Measurements from ENCODE around the gene ST8SIA4. TPM values are rescaled to one million over a fixed set of nuclear protein-coding genes. Genes with fewer than 3 reads are reported as not detected.

The ST8SIA4 gene
- total RNA-seq, 4 donors from 2014 or later: 0.93 to 4.5 (median 1.3) TPM

DNA sequence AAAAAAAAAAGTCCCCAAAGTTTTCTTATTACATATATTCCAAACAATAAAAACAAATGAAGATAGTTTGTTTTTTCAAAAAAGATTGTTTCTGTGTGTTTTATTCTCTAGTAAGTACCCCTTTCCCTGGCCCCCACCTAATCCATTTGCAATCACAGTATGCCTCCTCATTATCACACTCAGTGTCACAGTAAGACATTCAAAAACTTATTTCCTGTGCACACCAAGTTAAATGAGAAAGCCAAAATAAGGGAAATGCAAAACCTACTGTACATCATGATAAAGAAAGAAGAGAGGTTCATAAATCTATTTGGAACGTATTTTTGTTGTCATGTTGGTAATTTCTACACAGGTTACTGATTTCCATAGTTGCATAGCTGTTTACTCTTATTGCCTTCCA lies 62.3 kb downstream of the ST8SIA4 start:
- ATAC-seq (no peak), DNase-seq (no peak)
- no peaks in the 10 kb centered on the region for H3K27me3 ChIP-seq
- in situ Hi-C loops (cut with MboI; ENCODE audit: low sequenced_read_pairs in 4 of 4): no loop called here
- no peak overlapping the region for H3K4me3 ChIP-seq
- intact Hi-C loops (cut with DNase I; ENCODE audit: low total_unique reads): no loop called here
- H3K27ac ChIP-seq: peak overlapping the region in 2 of 4 donors; percentile 47 to 65
- H3K9me3 ChIP-seq: no peaks in the 10 kb centered on the region
- TF ChIP-seq, protein P1, sequence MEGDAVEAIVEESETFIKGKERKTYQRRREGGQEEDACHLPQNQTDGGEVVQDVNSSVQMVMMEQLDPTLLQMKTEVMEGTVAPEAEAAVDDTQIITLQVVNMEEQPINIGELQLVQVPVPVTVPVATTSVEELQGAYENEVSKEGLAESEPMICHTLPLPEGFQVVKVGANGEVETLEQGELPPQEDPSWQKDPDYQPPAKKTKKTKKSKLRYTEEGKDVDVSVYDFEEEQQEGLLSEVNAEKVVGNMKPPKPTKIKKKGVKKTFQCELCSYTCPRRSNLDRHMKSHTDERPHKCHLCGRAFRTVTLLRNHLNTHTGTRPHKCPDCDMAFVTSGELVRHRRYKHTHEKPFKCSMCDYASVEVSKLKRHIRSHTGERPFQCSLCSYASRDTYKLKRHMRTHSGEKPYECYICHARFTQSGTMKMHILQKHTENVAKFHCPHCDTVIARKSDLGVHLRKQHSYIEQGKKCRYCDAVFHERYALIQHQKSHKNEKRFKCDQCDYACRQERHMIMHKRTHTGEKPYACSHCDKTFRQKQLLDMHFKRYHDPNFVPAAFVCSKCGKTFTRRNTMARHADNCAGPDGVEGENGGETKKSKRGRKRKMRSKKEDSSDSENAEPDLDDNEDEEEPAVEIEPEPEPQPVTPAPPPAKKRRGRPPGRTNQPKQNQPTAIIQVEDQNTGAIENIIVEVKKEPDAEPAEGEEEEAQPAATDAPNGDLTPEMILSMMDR (IDR thresholded peaks at IDR 0.05 in 4 of 5, conservative IDR thresholded peaks at IDR 0.05 in 1 of 5): no peak
- no peak for TF ChIP-seq POLR2A (IDR thresholded peaks at IDR 0.05)
- H3K4me1 ChIP-seq: no peaks in the 10 kb centered on the region
- no peaks in the 10 kb centered on the region for H3K36me3 ChIP-seq

GRCh38 chr5:100840370-100840769 lies 62.7 kb downstream of the ST8SIA4 start:
- ATAC-seq (no peak), DNase-seq (no peak)
- TF ChIP-seq POLR2A (IDR thresholded peaks at IDR 0.05): no peak
- TF ChIP-seq, protein P1 (IDR thresholded peaks at IDR 0.05 in 4 of 5, conservative IDR thresholded peaks at IDR 0.05 in 1 of 5): no peak
- Histone ChIP-seq H3K9me3 (no peaks in the 10 kb centered on the region), H3K4me3 (no peak overlapping the region), H3K27me3 (no peaks in the 10 kb centered on the region), H3K27ac (peak overlapping the region in 2 of 4 donors; percentile 47 to 65), H3K36me3 (no peaks in the 10 kb centered on the region), H3K4me1 (no peaks in the 10 kb centered on the region)
- intact Hi-C loops (cut with DNase I; ENCODE audit: low total_unique reads): no loop called here
- in situ Hi-C loops (cut with MboI; ENCODE audit: low sequenced_read_pairs in 4 of 4): no loop called here

GRCh38 chr5:100838048-100838473 lies 65.0 kb downstream of the ST8SIA4 start:
- DNase-seq (no peak), ATAC-seq (no peak)
- in situ Hi-C loops (cut with MboI; ENCODE audit: low sequenced_read_pairs in 4 of 4) (no loop called here), intact Hi-C loops (cut with DNase I; ENCODE audit: low total_unique reads) (no loop called here)
- Histone ChIP-seq H3K36me3 (no peaks in the 10 kb centered on the region), H3K4me1 (no peaks in the 10 kb centered on the region), H3K27me3 (no peaks in the 10 kb centered on the region), H3K4me3 (no peak overlapping the region), H3K9me3 (no peaks in the 10 kb centered on the region), H3K27ac (no peak overlapping the region)
- TF ChIP-seq POLR2A (IDR thresholded peaks at IDR 0.05): no peak
- TF ChIP-seq, protein P1 (IDR thresholded peaks at IDR 0.05 in 4 of 5, conservative IDR thresholded peaks at IDR 0.05 in 1 of 5): no peak

GRCh38 chr5:100834519-100834918 lies 68.6 kb downstream of the ST8SIA4 start:
- intact Hi-C loops (cut with DNase I; ENCODE audit: low total_unique reads): no loop called here
- no peak overlapping the region for H3K4me3 ChIP-seq

More at GRCh38 chr5:100834519-100834918, 68.6 kb downstream of the ST8SIA4 start:
- in situ Hi-C loops (cut with MboI; ENCODE audit: low sequenced_read_pairs in 4 of 4): no loop called here
- Histone ChIP-seq H3K4me1 (no peaks in the 10 kb centered on the region), H3K27ac (no peak overlapping the region), H3K36me3 (no peaks in the 10 kb centered on the region), H3K9me3 (no peaks in the 10 kb centered on the region), H3K27me3 (no peaks in the 10 kb centered on the region)
- no peak for ATAC-seq
- no peak for DNase-seq
- TF ChIP-seq POLR2A (IDR thresholded peaks at IDR 0.05): no peak
- TF ChIP-seq, protein P1 (IDR thresholded peaks at IDR 0.05 in 4 of 5, conservative IDR thresholded peaks at IDR 0.05 in 1 of 5): no peak

All from gastrocnemius medialis (tissue), 4 donors.